Spleen (tissue), 11 donors: Measurements from ENCODE around the gene ADAMTS3. TPM values are rescaled to one million over a fixed set of nuclear protein-coding genes. Genes with fewer than 3 reads are reported as not detected.

Source experiments
- DNase-seq: peaks from one replicate; pipeline ENCODE4 v3.0.0-alpha.2; 2020
- H3K27ac ChIP-seq, 8 donors: fragments of 200-600 bp; sonication (generic) in 7 of 8; 1 replicate in 4 of 8; 2 replicates in 4 of 8; pipeline versions ENCODE4 v1.5.0 to v1.8.0; 2016 to 2021; ENCODE audit warnings: inconsistent platforms in 4 of 8, mild to moderate bottlenecking in 4 of 8, moderate library complexity in 1 of 8
- H3K27me3 ChIP-seq, 7 donors: fragments of 200-600 bp; sonication (generic) in 6 of 7; replicated peaks in 1 of 7; 1 replicate in 4 of 7; 2 replicates in 3 of 7; pipeline versions ENCODE4 v1.5.0 to v1.8.0; 2016 to 2021; ENCODE audit warnings: inconsistent platforms in 3 of 7, mild to moderate bottlenecking in 1 of 7
- H3K36me3 ChIP-seq, 6 donors: fragments of 200-600 bp; sonication (generic) in 5 of 6; 1 replicate in 4 of 6; 2 replicates in 2 of 6; pipeline versions ENCODE4 v1.5.0 to v1.8.0; 2016 to 2021; ENCODE audit warnings: inconsistent platforms in 2 of 6
- H3K4me1 ChIP-seq, 6 donors: fragments of 200-600 bp; sonication (generic) in 5 of 6; 1 replicate in 3 of 6; 2 replicates in 3 of 6; pipeline versions ENCODE4 v1.5.0 to v1.8.0; 2016 to 2021; ENCODE audit warnings: inconsistent platforms in 3 of 6
- H3K4me3 ChIP-seq, 8 donors: fragments of 200-600 bp; sonication (generic) in 7 of 8; 1 replicate in 4 of 8; 2 replicates in 4 of 8; pipeline versions ENCODE4 v1.5.0 to v1.8.0; 2016 to 2021; ENCODE audit warnings: inconsistent platforms in 4 of 8, mild to moderate bottlenecking in 4 of 8, moderate library complexity in 2 of 8
- H3K9me3 ChIP-seq, 8 donors: fragments of 200-600 bp; sonication (generic) in 7 of 8; 1 replicate in 4 of 8; 2 replicates in 4 of 8; pipeline versions ENCODE4 v1.5.0 to v1.8.0; 2016 to 2021; ENCODE audit warnings: inconsistent platforms in 4 of 8
- CTCF ChIP-seq, 11 experiments: fragments of 200-600 bp in 7 of 11; fragments of 450-650 bp in 4 of 11; sonication (generic) in 4 of 11; IDR thresholded peaks in 8 of 11; conservative IDR thresholded peaks in 3 of 11; 1 replicate in 7 of 11; 2 replicates in 4 of 11; pipeline versions ENCODE4 v1.4.0 to v1.8.0; 2016 to 2021; ENCODE audit warnings: antibody characterized with exemption in 11 of 11, inconsistent platforms in 4 of 11, mild to moderate bottlenecking in 1 of 11
- POLR2A ChIP-seq, 3 donors: fragments of 450-650 bp; IDR thresholded peaks; one replicate each; pipeline ENCODE4 v1.5.1; 2017; ENCODE audit warnings: antibody characterized with exemption in 3 of 3, mild to moderate bottlenecking in 1 of 3
- POLR2AphosphoS5 ChIP-seq, 3 donors: sonication (generic); formaldehyde crosslinking; IDR thresholded peaks; one replicate each; pipeline ENCODE4 v1.5.1; 2017; ENCODE audit warnings: antibody characterized with exemption in 3 of 3
- WGBS, 5 donors: extraction: QIAGEN DNeasy Blood & Tissue Kit in 3 of 5; methylation state at CpG; one replicate each; pipeline versions ENCODE4 v1.1.5 to v1.1.7; 2013 to 2018; 5-methylcytosine and 5-hydroxymethylcytosine counted together
- intact Hi-C: fragments of 100-400 bp; cut with DNase I; formaldehyde crosslinking; loops from one replicate; pipeline ENCODE4 v1.15.0; 2023; ENCODE audit warnings: low total_unique reads
- polyA plus RNA-seq, 3 donors: library from polyadenylated mRNA; stranded (reverse); fragments of 200-250 nt; gene quantifications; one replicate each; pipeline ENCODE4 v1.2.1, GENCODE V29; 2013
- total RNA-seq, 7 donors: library from RNA; depleted of rRNA in 3 of 7; stranded (reverse); fragments of >200 nt in 3 of 7; fragmentation: NEBNext Ultra II Directional in 4 of 7; extraction: Animal tissue kit (Norgen Biotek cat#: 25700) in 4 of 7; gene quantifications; one replicate each; pipeline versions ENCODE4 v1.1.0 to v1.2.1, GENCODE V29; 2016 to 2021
- donor health status: healthy with polysubstance abuse.
- donor health status: DM: no; HTN: no; CAD: no; lungs with moderate emphysema.
- donor health status: DM: no; HTN: no; CAD: no.
- donor health status: Bipolar disorder and iron deficiency.
- donor health status: healthy.
- donor health status: DM: no; HTN: no; CAD: no.
- donor health status: DM: yes; HTN: yes; CAD: no.

The ADAMTS3 gene
- total and polyA plus RNA-seq, 10 donors, result 0.15 to 2.6 (median 0.66) TPM

DNA sequence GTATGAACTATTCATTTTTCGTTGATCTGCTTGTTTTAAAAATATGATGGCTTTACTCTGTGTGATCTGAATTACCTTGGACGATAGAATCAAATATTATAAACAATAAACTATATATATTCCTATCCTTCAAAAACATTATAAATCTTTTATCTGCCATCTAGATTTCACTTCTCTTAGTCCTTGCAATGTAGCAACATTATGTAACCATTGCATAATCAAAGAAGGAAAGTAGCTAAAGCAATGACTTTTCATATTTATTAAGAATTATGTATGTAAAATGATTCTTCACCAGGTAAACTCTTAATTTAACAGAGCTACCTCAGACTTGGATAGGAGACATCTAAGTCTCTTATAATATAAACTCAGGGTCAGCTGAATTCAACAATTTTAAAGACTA, 210.5 kb downstream of the ADAMTS3 start:
- Histone ChIP-seq H3K27me3 (no peaks in the 10 kb centered on the region), H3K4me1 (no peaks in the 10 kb centered on the region), H3K4me3 (no peak overlapping the region), H3K9me3 (no peaks in the 10 kb centered on the region), H3K27ac (no peak overlapping the region), H3K36me3 (no peaks in the 10 kb centered on the region)
- TF ChIP-seq CTCF (IDR thresholded peaks at IDR 0.05 in 8 of 11, conservative IDR thresholded peaks at IDR 0.05 in 3 of 11) (no peak), POLR2AphosphoS5 (IDR thresholded peaks at IDR 0.05) (no peak), POLR2A (IDR thresholded peaks at IDR 0.05) (no peak)
- intact Hi-C loops, result no loop called here
- 79 to 89% (median 85%) methylated on average over 2 of the region's 2 CpGs for WGBS, 5 donors
- no peak for DNase-seq

DNA sequence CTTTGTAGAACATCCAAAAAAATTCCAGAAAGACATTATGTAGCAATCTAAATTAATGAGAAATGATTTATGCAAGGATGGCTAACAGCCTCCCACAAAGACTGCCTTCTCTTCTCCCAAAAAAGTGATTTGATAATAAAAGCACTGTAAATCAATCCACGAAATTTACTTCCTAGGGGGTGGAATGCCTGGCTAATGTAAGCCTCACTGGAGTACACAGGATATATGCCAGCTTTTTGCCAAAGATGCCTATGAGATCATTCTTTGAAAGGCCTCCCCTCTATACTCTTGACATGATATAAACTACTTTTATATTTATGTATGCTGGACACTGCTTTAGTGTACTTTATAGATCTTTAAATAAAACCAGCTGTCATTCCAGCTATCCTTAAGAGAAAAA, 211.1 kb downstream of the ADAMTS3 start:
- Histone ChIP-seq H3K9me3 (no peaks in the 10 kb centered on the region), H3K36me3 (no peaks in the 10 kb centered on the region), H3K4me1 (no peaks in the 10 kb centered on the region), H3K27me3 (no peaks in the 10 kb centered on the region), H3K27ac (no peak overlapping the region), H3K4me3 (no peak overlapping the region)
- TF ChIP-seq POLR2A (IDR thresholded peaks at IDR 0.05) (no peak), POLR2AphosphoS5 (IDR thresholded peaks at IDR 0.05) (no peak), CTCF (IDR thresholded peaks at IDR 0.05 in 8 of 11, conservative IDR thresholded peaks at IDR 0.05 in 3 of 11) (no peak)
- 49 to 66% (median 56%) methylated on average over 1 of the region's 1 CpG for WGBS, 5 donors
- intact Hi-C loops, result no loop called here
- no peak for DNase-seq

DNA sequence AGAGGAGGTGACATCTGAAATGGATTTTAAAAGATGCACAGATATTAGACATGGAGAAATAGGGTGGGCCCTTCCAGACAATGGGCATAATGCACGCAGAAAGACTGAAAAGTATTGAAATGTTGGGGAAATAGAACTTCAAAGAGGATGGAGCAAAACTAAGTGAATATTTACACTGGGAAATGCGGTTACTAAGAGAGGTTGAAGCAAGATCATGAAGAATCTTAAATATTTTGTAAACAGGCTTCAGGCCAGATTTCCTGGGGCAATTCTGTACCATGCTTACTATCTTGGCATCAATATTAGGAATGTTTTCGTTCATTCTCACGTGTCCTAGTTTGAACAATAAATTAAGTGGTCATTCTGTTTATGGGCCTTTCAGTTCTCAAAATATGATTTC, 216.3 kb downstream of the ADAMTS3 start:
- Histone ChIP-seq H3K4me1 (no peaks in the 10 kb centered on the region), H3K27me3 (no peaks in the 10 kb centered on the region), H3K4me3 (no peak overlapping the region), H3K36me3 (no peaks in the 10 kb centered on the region), H3K27ac (no peak overlapping the region), H3K9me3 (no peaks in the 10 kb centered on the region)
- no peak for TF ChIP-seq POLR2A (IDR thresholded peaks at IDR 0.05)
- TF ChIP-seq POLR2AphosphoS5 (IDR thresholded peaks at IDR 0.05), result no peak
- no peak for TF ChIP-seq CTCF (IDR thresholded peaks at IDR 0.05 in 8 of 11, conservative IDR thresholded peaks at IDR 0.05 in 3 of 11)
- intact Hi-C loops, result no loop called here
- 79 to 87% (median 83%) methylated on average over 4 of the region's 4 CpGs for WGBS, 5 donors
- DNase-seq, result no peak

DNA sequence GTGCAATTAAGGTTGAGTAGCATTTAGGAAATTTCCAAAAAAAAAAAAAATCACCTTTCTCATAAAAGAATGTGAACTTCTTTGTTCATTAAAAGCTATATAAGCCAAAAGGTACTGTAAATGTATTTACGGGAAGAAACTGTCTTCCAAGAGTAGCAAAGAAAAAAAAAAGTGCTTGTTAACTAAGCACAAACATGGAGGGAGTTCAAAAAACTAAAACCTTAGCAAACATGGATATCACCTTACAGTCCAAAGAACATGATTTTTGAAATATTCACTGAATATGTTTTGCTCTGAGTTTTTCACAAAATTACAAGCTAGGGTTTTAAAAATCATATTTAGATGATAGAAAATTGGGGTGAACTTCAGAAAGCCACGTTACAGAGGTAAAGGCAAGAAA, 217.5 kb downstream of the ADAMTS3 start:
- DNase-seq, result no peak
- 80 to 89% (median 87%) methylated on average over 2 of the region's 2 CpGs for WGBS, 5 donors
- H3K36me3 ChIP-seq, result no peaks in the 10 kb centered on the region
- H3K27me3 ChIP-seq, result no peaks in the 10 kb centered on the region
- H3K9me3 ChIP-seq, result no peaks in the 10 kb centered on the region
- no peaks in the 10 kb centered on the region for H3K4me1 ChIP-seq
- no peak overlapping the region for H3K4me3 ChIP-seq
- TF ChIP-seq CTCF (IDR thresholded peaks at IDR 0.05 in 8 of 11, conservative IDR thresholded peaks at IDR 0.05 in 3 of 11) (no peak), POLR2A (IDR thresholded peaks at IDR 0.05) (no peak), POLR2AphosphoS5 (IDR thresholded peaks at IDR 0.05) (no peak)
- intact Hi-C loops, result no loop called here
- no peak overlapping the region for H3K27ac ChIP-seq
